CD4-positive, alpha-beta T cell treated with Interleukin-4 for 1 hour (primary cell): ENCODE measurements around the gene SLC12A6.

Source experiments
- DNase-seq, 2 donors: peaks; one replicate each; pipeline ENCODE4 v3.0.0-alpha.2; 2020 to 2022

Gene SLC12A6

DNA sequence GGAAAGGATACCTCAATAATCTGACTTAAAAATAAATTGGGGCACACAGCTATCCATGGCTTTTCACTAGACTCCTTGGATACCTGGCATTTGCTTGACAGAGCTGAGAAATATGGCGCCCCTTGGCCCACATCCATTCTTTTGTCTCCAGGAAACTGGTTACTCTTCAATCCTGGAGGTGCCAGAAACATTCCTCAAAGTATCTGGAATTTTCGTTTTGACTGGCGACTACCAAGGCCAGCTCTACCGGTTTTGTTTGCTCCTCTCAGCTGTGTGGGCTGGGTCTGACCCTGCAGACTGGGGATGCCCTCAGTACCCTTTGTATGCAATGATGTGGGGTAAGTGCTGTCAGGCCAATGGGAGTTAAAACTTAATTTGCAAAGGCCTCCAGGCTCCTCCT lies 154.6 kb downstream of the SLC12A6 start:
- DNase-seq: no peak
